Muscle of leg (tissue), 11 donors: Measurements from ENCODE around the gene PIK3CB. TPM values are rescaled to one million over a fixed set of nuclear protein-coding genes. Genes with fewer than 3 reads are reported as not detected.
"Not testable (repeated sequence)": the region's sequence is repeated elsewhere in the genome, so short reads cannot be mapped to it uniquely, and the experiment has no call there.

Experiments
- DNase-seq: peaks from one replicate; pipeline ENCODE4 v3.0.0; 2013
- H3K27ac ChIP-seq: one replicate; pipeline ENCODE4 v1.5.1; 2013; ENCODE audit warnings: mild to moderate bottlenecking, low read length, control low read depth
- H3K27me3 ChIP-seq: one replicate; pipeline ENCODE4 v1.6.1; 2013; ENCODE audit warnings: low read length; ENCODE audit not compliant: control insufficient read depth, insufficient read depth
- H3K36me3 ChIP-seq: one replicate; pipeline ENCODE4 v1.6.1; 2013; ENCODE audit warnings: low read length; ENCODE audit not compliant: control insufficient read depth, insufficient read depth
- H3K4me1 ChIP-seq: one replicate; pipeline ENCODE4 v1.6.1; 2013; ENCODE audit warnings: low read length; ENCODE audit not compliant: control insufficient read depth, insufficient read depth
- H3K4me3 ChIP-seq: one replicate; pipeline ENCODE4 v1.5.1; 2013; ENCODE audit warnings: low read length, control low read depth
- H3K9me3 ChIP-seq: replicated peaks from 2 replicates; pipeline ENCODE4 v1.6.1; 2013; ENCODE audit warnings: low read depth, low read length; ENCODE audit not compliant: control insufficient read depth
- WGBS: methylation state at CpG from one replicate; pipeline ENCODE4 v1.1.5; 2013; ENCODE audit warnings: missing lambda C conversion rate; ENCODE audit not compliant: insufficient coverage; 5-methylcytosine and 5-hydroxymethylcytosine counted together
- polyA plus RNA-seq, 8 donors: library from polyadenylated mRNA; unstranded; fragments of 120-200 nt; gene quantifications; one replicate each; pipeline versions ENCODE4 v1.2.1 to v1.2.3, GENCODE V29; 2013; ENCODE audit warnings: inconsistent platforms in 1 of 8, low replicate concordance in 1 of 8; ENCODE audit not compliant: insufficient read length in 8 of 8, insufficient read depth in 1 of 8
- total RNA-seq: library from RNA; stranded (reverse); fragments of 120-200 nt; gene quantifications from one replicate; pipeline ENCODE4 v1.2.4, GENCODE V29; 2013

The PIK3CB gene
- total and polyA plus RNA-seq, 9 donors: 8.0 to 16.3 (median 10.0) TPM

DNA sequence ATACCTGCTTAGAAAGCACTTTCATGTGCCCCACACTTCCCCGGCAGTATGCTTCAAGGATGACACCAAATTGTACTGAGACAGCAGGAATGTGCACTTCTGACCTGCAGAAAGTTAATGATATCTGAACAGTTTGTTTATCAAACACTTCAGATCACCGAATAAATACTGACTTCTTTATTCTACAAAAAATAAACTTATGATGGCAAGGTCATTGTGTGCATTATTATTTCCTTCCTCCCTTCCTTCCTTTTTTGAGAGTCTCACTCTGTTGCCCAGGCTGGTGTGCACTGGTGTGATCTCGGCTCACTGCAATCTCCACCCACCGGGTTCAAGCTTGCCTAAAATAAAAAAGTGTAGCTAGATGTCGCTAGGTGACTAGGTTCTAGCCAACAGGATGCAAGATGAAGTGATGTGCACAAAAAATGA, 145.8 kb downstream of the PIK3CB start:
- no peaks in the 10 kb centered on the region for H3K9me3 ChIP-seq
- DNase-seq: peak; percentile 24

DNA sequence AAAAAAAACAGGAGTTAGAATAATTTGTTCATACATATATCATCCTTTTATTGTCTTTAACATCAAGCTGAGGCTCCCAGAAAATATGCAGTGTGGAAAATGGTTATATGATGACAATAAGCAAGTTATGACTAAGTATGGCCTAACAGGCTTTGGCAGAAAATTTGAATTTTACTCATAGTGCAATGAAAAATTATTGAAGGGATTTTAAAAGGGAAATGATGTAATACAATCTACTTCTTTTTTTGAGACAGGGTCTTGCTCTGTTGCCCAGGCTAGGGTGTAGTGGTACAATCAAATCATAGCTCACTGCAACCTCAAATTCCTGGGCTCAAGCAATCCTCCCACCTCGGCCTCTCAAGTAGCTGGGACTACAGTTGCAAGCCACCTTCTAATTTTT, 147.5 kb downstream of the PIK3CB start:
- WGBS: no CpG with 5 or more reads among the region's 1 CpG
- H3K9me3 ChIP-seq: no peaks in the 10 kb centered on the region
- H3K27ac ChIP-seq: no peak overlapping the region
- peaks cover 2% of the 10 kb centered on the region for H3K36me3 ChIP-seq
- no peak overlapping the region for H3K4me3 ChIP-seq
- no peaks in the 10 kb centered on the region for H3K4me1 ChIP-seq
- DNase-seq: no peak
- no peaks in the 10 kb centered on the region for H3K27me3 ChIP-seq

More for the DNA sequence above, 145.8 kb downstream of the PIK3CB start:
- Histone ChIP-seq H3K4me3 (no peak overlapping the region), H3K4me1 (no peaks in the 10 kb centered on the region), H3K27me3 (no peaks in the 10 kb centered on the region), H3K27ac (no peak overlapping the region), H3K36me3 (no peaks in the 10 kb centered on the region)
- WGBS: no CpG with 5 or more reads among the region's 5 CpGs

DNA sequence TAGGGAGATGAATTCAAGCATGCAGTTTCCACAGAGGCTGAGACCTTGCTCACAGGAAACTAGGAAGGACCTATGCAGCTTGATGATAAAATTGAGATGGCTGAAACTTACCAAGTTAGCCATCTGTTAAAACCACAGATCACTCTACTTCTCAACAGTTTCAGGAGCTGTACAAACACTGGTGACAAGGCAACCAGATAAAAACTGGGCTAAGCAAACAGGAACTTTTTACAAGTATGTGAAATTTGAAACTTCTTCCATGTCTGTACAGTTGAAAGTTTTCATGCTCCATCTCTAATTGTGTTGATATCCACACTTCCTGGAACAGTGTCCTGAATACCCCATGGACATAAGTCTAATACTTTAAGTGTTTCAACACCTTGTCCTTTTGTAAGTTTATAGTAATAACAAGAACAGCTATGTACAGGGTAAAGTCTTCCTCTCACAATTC, 147.9 kb downstream of the PIK3CB start:
- Histone ChIP-seq H3K27ac (no peak overlapping the region), H3K4me1 (no peaks in the 10 kb centered on the region), H3K36me3 (peaks cover 2% of the 10 kb centered on the region), H3K27me3 (no peaks in the 10 kb centered on the region), H3K9me3 (no peaks in the 10 kb centered on the region), H3K4me3 (no peak overlapping the region)
- DNase-seq: no peak

DNA sequence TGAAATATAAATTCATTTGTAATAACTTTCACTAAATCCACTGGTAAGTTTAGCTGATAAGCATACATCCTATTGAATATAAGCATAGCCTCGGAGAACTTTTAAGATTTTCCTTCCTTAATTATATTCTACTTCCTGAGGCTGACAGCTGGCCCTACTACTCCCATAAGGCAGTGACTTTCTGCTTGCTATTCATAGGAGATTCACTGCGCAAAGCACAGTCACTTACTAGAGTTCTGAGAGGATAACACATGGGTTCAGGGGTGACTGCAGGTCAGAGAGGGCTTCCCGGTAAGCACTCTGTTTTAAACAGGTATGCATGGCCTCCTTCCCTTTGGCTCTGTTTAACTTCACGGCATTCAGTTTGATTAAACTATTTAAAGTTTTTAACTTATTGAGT, 150.3 kb downstream of the PIK3CB start:
- Histone ChIP-seq H3K27me3 (no peaks in the 10 kb centered on the region), H3K4me3 (no peak overlapping the region), H3K4me1 (no peaks in the 10 kb centered on the region), H3K9me3 (no peaks in the 10 kb centered on the region), H3K27ac (no peak overlapping the region), H3K36me3 (peaks cover 2% of the 10 kb centered on the region)
- WGBS: 83% methylated on average over 1 of the region's 4 CpGs
- no peak for DNase-seq

DNA sequence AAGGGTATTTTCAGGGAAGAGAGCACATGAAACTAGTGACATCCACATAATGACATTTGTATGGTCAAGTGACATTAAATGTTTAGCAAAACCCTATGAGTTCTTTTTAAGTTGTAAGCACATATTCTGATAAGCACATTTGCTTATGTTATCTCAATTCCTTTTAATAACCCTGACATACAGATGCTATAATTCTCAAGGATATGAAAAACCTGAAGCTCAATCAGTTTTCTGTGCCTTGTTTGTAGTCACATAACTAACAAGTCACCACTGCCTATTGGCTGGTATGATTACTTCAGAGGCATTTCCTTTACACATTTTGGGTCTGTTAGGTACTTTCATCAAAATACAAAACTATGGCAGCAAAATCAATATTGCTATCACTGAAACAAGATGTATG, 152.1 kb downstream of the PIK3CB start:
- H3K27ac ChIP-seq: no peak overlapping the region
- H3K4me3 ChIP-seq: no peak overlapping the region
- no peaks in the 10 kb centered on the region for H3K27me3 ChIP-seq
- H3K36me3 ChIP-seq: peaks cover 2% of the 10 kb centered on the region
- H3K4me1 ChIP-seq: no peaks in the 10 kb centered on the region
- no peaks in the 10 kb centered on the region for H3K9me3 ChIP-seq
- no peak for DNase-seq

DNA sequence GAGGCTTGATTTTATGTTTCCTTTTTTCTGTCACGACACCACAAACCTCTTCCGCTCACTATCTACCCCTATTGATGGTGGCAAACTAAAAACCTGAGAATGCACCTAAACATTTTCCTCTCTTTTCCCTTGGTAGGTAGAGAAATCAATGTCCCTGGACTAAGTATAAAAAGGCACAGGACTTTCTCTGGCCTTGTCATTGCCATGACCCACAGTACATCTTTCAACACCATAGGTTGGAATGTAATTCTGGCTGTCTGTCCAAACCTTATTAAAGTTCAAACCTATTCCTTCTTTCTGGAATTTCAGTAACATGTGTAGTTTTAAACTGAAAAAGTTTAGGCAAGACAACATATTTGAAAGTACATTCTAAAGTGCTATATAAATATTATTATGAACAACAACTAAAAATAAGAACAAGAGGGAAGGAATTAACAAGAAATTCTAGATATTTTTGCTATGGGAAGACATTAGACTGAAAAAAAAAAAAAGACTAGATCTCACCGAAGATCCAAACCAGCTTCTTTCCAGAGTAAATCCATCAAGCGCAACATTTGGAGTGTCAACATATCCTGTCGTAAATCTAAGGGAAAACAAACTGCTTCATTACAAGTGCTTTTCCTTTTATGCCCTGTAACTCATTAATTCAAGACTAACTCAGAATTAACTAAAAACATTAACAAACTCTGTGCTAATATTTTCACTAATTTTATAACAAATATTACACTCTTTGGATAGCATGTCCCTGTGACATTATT, 153.1 kb downstream of the PIK3CB start:
- 83% methylated on average over 1 of the region's 5 CpGs for WGBS
- no peak overlapping the region for H3K4me3 ChIP-seq
- H3K9me3 ChIP-seq: peaks cover 4% of the 10 kb centered on the region
- no peaks in the 10 kb centered on the region for H3K4me1 ChIP-seq
- no peak overlapping the region for H3K27ac ChIP-seq
- no peaks in the 10 kb centered on the region for H3K27me3 ChIP-seq
- H3K36me3 ChIP-seq: peaks cover 4% of the 10 kb centered on the region
- no peak for DNase-seq

DNA sequence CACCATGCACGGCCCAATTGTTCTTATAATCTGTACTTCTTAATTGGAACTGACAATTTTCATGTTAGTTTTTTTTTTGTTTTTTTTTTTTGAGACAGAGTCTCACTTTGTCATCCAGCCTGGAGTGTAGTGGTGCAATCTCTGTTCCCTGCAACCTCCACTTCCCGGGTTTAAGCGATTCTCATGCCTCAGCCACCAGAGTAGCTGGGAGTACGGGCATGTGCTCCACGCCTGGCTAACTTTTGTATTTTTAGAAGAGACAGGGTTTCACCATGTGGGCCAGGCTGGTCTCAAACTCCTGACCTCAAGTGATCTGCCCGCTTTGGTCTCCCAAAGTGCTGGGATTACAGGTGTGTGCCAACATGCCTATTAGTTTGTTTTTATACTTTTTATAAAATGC, 153.8 kb downstream of the PIK3CB start:
- not testable (repeated sequence) for H3K36me3 ChIP-seq

DNA sequence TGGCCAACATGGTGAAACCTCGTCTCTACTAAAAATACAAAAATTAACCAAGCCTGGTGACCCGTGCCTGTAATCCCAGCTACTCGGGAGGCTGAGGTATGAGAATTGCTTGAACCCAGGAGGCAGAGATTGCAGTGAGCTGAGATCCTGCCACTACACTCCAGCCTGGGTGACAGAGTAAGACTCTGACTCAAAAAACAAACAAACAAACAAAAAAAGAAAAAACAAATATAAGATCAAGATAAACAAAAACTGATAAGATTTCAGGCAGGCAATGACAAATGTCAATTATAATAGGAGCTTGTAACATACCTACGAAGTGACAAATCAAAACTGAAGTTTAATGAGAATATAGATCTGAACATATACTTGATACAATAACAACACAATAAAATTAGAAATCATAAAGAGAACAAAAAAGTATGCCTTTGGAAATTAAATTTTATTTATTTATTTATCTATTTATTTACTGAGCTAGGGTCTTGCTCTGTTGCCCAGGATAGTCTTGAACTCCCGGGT, 155.8 kb downstream of the PIK3CB start:
- Histone ChIP-seq H3K27me3 (no peaks in the 10 kb centered on the region), H3K36me3 (peaks cover 7% of the 10 kb centered on the region), H3K9me3 (peaks cover 6% of the 10 kb centered on the region), H3K4me1 (no peaks in the 10 kb centered on the region), H3K4me3 (no peak overlapping the region), H3K27ac (no peak overlapping the region)
- DNase-seq: no peak
- WGBS: no CpG with 5 or more reads among the region's 5 CpGs

More for the DNA sequence above, 153.8 kb downstream of the PIK3CB start:
- H3K27me3 ChIP-seq, H3K4me3 ChIP-seq, DNase-seq, H3K9me3 ChIP-seq, H3K4me1 ChIP-seq, H3K27ac ChIP-seq: not testable (repeated sequence)
- 100% methylated on average over 2 of the region's 6 CpGs for whole genome bisulfite sequencing

DNA sequence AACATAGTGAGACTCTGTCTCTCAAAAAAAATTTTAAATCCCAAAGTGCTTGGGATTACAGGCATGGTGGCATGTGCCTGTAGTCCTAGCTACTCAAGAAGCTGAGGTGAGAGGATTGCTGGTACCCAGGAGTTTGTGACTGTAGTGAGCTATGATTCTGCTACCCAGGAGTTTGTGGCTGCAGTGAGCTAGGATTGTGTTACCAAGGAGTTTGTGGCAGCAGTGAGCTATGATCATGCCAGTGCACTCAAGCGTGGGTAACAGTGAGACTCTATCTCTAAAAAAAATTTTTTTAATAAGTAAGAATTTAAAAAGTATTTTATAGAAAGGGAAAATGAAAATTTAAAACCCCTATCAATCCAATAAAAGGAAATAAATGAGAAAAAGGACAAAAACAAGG, 156.6 kb downstream of the PIK3CB start:
- Histone ChIP-seq H3K4me1 (no peaks in the 10 kb centered on the region), H3K36me3 (peaks cover 7% of the 10 kb centered on the region), H3K9me3 (peaks cover 6% of the 10 kb centered on the region), H3K27ac (no peak overlapping the region), H3K4me3 (no peak overlapping the region), H3K27me3 (no peaks in the 10 kb centered on the region)
- WGBS: no CpG with 5 or more reads among the region's 1 CpG
- DNase-seq: no peak

DNA sequence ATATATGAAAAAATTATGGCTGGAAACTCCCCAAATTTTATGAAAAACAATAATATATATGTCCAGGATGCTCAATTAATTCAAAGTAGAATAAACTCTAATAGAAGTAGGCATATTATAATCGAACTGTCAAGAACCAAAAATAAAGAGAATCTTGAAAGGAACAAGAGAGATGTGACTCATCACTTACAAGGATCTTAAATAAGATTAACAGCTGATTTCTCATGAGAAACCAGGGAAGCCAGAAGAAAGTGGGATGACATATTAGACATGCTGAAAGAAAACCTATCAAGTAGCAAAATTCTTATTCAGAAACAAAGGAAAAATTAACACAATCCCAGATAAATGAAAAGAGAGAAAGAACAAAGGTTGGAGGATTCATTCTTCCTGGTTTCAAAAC, 159.3 kb downstream of the PIK3CB start:
- no CpG with 5 or more reads among the region's 1 CpG for WGBS
- Histone ChIP-seq H3K4me1 (no peaks in the 10 kb centered on the region), H3K27ac (no peak overlapping the region), H3K36me3 (peaks cover 5% of the 10 kb centered on the region), H3K4me3 (no peak overlapping the region), H3K9me3 (peaks cover 6% of the 10 kb centered on the region), H3K27me3 (no peaks in the 10 kb centered on the region)
- no peak for DNase-seq
